ENCODE data around the gene MSH3.

Gene MSH3

GRCh38 chr5:80860924-80861613, 206.6 kb downstream of the MSH3 start:
- DNase-seq = no peak
- Histone ChIP-seq H3K36me3 (replicated peaks; ENCODE audit: insufficient read depth, low read length) (no peaks in the 10 kb centered on the region), H3F3A (ENCODE audit: insufficient read depth, low read length) (no peaks in the 10 kb centered on the region), H4K20me1 (ENCODE audit: insufficient read depth, low read length) (no peaks in the 10 kb centered on the region), H3K79me2 (ENCODE audit: low read length) (no peaks in the 10 kb centered on the region), H3K4me2 (ENCODE audit: low read depth, low read length) (no peak overlapping the region), H3K27ac (ENCODE audit: low read length) (no peak overlapping the region), H3K4me1 (ENCODE audit: low read length) (no peaks in the 10 kb centered on the region), H2AFZ (ENCODE audit: low read length) (no peak overlapping the region), H3K9ac (ENCODE audit: low read length) (no peak overlapping the region), H3K4me3 (ENCODE audit: low read length) (no peak overlapping the region), H3K27me3 (replicated peaks; ENCODE audit: insufficient read depth, low read length) (no peaks in the 10 kb centered on the region), H3K9me3 (replicated peaks; ENCODE audit: insufficient read depth, low read length) (no peaks in the 10 kb centered on the region), H3K9me2 (replicated peaks; ENCODE audit: insufficient read depth, low read length) (no peaks in the 10 kb centered on the region)
- TF ChIP-seq EZH2 (optimal IDR thresholded peaks at IDR 0.05; ENCODE audit: low read depth, low read length) (no peak), EZH2phosphoT487 (IDR thresholded peaks at IDR 0.05; ENCODE audit: low read length) (no peak)
- TF ChIP-seq, protein P1, sequence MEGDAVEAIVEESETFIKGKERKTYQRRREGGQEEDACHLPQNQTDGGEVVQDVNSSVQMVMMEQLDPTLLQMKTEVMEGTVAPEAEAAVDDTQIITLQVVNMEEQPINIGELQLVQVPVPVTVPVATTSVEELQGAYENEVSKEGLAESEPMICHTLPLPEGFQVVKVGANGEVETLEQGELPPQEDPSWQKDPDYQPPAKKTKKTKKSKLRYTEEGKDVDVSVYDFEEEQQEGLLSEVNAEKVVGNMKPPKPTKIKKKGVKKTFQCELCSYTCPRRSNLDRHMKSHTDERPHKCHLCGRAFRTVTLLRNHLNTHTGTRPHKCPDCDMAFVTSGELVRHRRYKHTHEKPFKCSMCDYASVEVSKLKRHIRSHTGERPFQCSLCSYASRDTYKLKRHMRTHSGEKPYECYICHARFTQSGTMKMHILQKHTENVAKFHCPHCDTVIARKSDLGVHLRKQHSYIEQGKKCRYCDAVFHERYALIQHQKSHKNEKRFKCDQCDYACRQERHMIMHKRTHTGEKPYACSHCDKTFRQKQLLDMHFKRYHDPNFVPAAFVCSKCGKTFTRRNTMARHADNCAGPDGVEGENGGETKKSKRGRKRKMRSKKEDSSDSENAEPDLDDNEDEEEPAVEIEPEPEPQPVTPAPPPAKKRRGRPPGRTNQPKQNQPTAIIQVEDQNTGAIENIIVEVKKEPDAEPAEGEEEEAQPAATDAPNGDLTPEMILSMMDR (IDR thresholded peaks at IDR 0.05; ENCODE audit: low read length) = no peak

GRCh38 chr5:80863708-80864107, 209.3 kb downstream of the MSH3 start:
- no peaks in the 10 kb centered on the region for H3K4me1 ChIP-seq (ENCODE audit: low read length)
- no peak overlapping the region for H3K4me3 ChIP-seq (ENCODE audit: low read length)
- no peaks in the 10 kb centered on the region for H3K27me3 ChIP-seq (replicated peaks; ENCODE audit: insufficient read depth, low read length)
- no peak overlapping the region for H2AFZ ChIP-seq (ENCODE audit: low read length)
- H3K36me3 ChIP-seq (replicated peaks; ENCODE audit: insufficient read depth, low read length) = no peaks in the 10 kb centered on the region
- H3K9me3 ChIP-seq (replicated peaks; ENCODE audit: insufficient read depth, low read length) = no peaks in the 10 kb centered on the region
- no peak for TF ChIP-seq EZH2phosphoT487 (IDR thresholded peaks at IDR 0.05; ENCODE audit: low read length)
- no peaks in the 10 kb centered on the region for H3K79me2 ChIP-seq (ENCODE audit: low read length)
- H3K4me2 ChIP-seq (ENCODE audit: low read depth, low read length) = no peak overlapping the region
- H3K27ac ChIP-seq (ENCODE audit: low read length) = no peak overlapping the region
- DNase-seq = no peak
- H4K20me1 ChIP-seq (ENCODE audit: insufficient read depth, low read length) = no peaks in the 10 kb centered on the region
- no peaks in the 10 kb centered on the region for H3F3A ChIP-seq (ENCODE audit: insufficient read depth, low read length)
- H3K9me2 ChIP-seq (replicated peaks; ENCODE audit: insufficient read depth, low read length) = no peaks in the 10 kb centered on the region
- no peak overlapping the region for H3K9ac ChIP-seq (ENCODE audit: low read length)

DNA sequence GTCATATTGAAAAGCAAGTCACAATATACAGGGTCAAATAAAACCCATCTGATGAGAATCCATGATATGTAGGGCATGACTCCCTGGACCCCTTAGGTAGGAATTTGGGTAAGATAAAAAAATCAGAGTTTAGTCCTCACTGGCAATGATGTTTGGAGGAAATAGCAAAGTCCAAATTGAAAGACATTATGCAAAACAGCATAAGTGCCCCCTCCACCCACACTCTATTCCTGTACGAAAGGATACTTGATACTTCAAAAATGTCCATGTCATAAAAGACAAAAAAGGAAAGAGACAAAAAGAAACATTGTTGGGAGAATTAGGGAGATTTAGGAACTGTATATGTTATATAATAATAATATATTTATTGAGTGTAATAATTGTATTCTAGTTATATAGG, 209.7 kb downstream of the MSH3 start:
- no peak overlapping the region for H3K9ac ChIP-seq (ENCODE audit: low read length)

More for the DNA sequence above, 209.7 kb downstream of the MSH3 start:
- DNase-seq = no peak
- Histone ChIP-seq H2AFZ (ENCODE audit: low read length) (no peak overlapping the region), H3K27ac (ENCODE audit: low read length) (no peak overlapping the region), H3K9me3 (replicated peaks; ENCODE audit: insufficient read depth, low read length) (no peaks in the 10 kb centered on the region), H3K9me2 (replicated peaks; ENCODE audit: insufficient read depth, low read length) (no peaks in the 10 kb centered on the region), H3K4me1 (ENCODE audit: low read length) (no peaks in the 10 kb centered on the region), H3F3A (ENCODE audit: insufficient read depth, low read length) (no peaks in the 10 kb centered on the region), H3K79me2 (ENCODE audit: low read length) (no peaks in the 10 kb centered on the region), H4K20me1 (ENCODE audit: insufficient read depth, low read length) (no peaks in the 10 kb centered on the region), H3K36me3 (replicated peaks; ENCODE audit: insufficient read depth, low read length) (no peaks in the 10 kb centered on the region), H3K4me2 (ENCODE audit: low read depth, low read length) (no peak overlapping the region), H3K27me3 (replicated peaks; ENCODE audit: insufficient read depth, low read length) (no peaks in the 10 kb centered on the region), H3K4me3 (ENCODE audit: low read length) (no peak overlapping the region)
- TF ChIP-seq EZH2 (optimal IDR thresholded peaks at IDR 0.05; ENCODE audit: low read depth, low read length) = no peak
- TF ChIP-seq, protein P1 (IDR thresholded peaks at IDR 0.05; ENCODE audit: low read length) = no peak
- TF ChIP-seq EZH2phosphoT487 (IDR thresholded peaks at IDR 0.05; ENCODE audit: low read length) = no peak
